NCI-H82 treated with DMSO at 0.1 percent for 48 hours (cell line): ENCODE results near the gene PCSK5.
A peak's percentile ranks its signal among the peaks of the same experiment; 100 is the strongest.

Experiments used
- DNase-seq: peaks from one replicate; lab custom pipeline; 2025; ENCODE audit not compliant: unreplicated experiment; lab: John Stamatoyannopoulos, UW

Gene PCSK5

GRCh38 chr9:76176171-76176570 lies 285.7 kb downstream of the PCSK5 start:
- no peak for DNase-seq

DNA sequence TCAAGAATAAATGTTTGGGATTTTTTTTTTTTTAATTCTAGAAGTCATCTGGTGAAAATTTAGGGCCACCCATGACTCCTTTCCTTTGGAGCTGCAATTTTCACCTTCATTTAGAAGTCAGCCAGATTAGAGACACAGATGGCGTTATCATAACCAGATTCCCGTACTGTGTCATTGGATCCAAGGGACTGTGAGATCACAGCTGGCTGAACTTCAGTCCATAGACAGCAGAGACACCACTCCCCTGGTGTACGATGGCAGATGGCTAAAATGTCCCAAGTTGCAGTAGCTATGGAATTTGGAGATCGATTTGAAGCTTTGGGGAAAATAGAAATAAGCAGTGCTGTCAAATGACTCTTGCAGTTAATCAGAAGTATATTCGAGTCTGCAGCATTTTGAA lies 287.5 kb downstream of the PCSK5 start:
- peak; percentile 67 for DNase-seq

- no peak for DNase-seq
Observed at GRCh38 chr9:76180541-76180940, 290.1 kb downstream of the PCSK5 start.

DNA sequence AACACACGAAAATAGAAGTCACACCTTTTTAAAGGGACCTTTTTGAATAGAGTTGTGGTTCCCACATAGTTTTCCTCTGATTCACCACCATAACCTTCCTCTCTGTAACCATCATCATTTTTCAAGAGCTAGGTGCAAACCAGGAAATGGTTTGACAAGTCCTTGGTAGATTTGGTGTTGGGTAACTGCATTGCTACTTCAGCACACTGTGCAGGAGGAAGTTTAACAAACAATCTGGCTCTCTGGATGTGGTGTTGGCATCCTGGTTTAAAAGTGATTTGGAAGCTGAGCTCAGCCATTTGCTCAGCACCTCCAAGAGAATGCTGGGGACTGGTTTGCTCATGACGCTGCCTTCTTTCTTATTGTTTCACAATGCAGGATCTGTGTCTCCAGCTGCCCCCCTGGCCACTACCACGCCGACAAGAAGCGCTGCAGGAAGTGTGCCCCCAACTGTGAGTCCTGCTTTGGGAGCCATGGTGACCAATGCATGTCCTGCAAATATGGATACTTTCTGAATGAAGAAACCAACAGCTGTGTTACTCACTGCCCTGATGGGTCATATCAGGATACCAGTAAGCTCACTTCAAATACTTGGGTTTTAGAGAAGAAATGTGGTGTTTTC lies 290.7 kb downstream of the PCSK5 start:
- no peak for DNase-seq

- DNase-seq, result no peak
Observed at GRCh38 chr9:76181781-76182180, 291.3 kb downstream of the PCSK5 start.

DNA sequence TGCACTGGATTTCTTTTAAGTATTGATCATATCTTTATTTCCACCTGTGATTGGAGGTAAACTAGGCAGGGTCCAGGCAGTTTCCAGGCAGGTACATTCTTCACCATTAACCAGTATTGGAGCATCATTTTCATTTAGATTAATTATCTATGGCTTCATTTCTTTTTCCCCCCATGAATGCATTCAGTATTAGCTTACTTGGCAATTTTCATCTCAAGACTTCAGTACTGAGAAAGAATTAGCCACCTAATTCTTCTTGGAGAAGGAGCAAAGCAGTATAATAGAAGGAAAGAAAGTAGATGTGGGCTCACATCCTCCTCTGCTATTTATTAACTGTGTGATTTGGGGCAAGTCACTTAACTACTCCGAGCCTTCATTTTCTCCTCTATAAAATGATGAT lies 295.0 kb downstream of the PCSK5 start:
- no peak for DNase-seq

DNA sequence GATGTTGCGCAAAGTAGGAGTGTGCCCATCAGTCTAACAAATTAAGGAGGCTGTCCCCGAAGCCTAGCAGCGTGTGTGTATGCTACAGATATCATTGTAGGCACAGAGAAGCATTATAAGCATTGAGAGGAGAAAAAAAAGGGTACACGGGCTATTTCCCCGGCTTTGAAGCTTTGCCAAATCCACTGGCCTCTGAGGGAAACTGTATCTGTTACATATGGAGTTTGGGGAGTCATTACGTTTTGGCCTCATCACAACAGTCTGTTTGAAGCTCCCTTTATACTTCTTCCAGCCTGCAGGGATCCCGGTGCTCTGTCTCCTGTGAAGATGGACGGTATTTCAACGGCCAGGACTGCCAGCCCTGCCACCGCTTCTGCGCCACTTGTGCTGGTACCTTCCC lies 297.8 kb downstream of the PCSK5 start:
- DNase-seq, result no peak

GRCh38 chr9:76188905-76189304 lies 298.4 kb downstream of the PCSK5 start:
- no peak for DNase-seq

- DNase-seq, result no peak
Observed at GRCh38 chr9:76191493-76191892, 301.0 kb downstream of the PCSK5 start.

DNA sequence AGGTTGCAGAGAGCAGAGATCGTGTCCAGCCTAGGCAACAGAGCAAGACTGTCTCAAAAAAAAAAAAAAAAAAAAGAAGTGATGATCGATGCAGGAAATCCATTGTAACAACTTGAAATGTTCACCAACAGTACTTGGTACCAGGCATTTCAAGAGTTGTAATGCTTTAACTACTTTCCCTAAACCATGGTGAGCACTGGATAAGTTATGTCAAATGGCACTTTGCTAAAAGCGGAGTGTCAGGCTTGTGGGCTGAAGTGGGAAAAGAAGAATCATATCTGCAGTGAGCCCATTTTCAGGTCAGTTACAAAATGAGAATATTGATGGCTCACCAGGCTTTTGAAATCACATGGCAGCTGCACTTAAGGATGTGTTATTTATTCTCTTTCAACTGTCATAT lies 301.5 kb downstream of the PCSK5 start:
- no peak for DNase-seq

- DNase-seq, result no peak
Observed at GRCh38 chr9:76194896-76195295, 304.4 kb downstream of the PCSK5 start.

GRCh38 chr9:76198336-76198735 lies 307.9 kb downstream of the PCSK5 start:
- DNase-seq, result no peak

DNA sequence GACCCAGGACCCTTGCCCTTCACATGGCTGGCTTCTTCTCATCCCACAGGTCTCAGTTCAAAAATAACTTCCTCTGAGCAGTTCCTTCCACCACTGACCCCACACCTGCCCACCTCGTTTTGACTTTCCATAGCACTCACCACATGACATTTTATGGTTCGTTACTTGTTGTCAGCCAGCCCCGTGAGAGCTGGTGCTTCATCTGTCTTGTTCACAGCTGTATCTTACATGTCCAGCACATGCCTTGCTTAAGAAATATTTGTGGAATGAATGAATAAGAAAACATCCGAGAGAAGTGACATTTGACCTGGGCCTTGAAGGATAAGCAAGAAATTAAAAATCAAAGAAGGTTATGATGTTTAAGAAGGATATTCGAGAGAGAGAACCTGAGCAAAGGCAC lies 309.8 kb downstream of the PCSK5 start:
- DNase-seq, result no peak

DNA sequence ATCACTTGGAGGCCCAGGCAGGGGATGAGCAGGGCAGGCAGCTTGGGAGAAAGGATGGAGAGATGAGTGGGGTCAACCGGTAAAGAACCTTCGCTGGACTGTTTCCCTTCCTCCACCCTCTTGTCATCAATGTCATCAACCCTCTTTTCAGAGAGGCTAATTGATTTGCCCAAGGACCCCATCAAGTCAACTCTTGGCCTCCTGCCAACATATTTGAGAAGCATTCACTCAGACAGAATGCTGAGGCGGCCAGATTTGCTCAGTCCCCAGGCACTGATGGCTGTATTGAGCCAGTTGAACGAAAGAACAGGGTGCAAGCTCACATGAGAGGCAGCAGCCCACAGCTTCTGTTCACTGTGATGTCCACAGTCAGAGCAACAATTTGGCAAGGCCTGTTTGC lies 310.3 kb downstream of the PCSK5 start:
- DNase-seq, result no peak

DNA sequence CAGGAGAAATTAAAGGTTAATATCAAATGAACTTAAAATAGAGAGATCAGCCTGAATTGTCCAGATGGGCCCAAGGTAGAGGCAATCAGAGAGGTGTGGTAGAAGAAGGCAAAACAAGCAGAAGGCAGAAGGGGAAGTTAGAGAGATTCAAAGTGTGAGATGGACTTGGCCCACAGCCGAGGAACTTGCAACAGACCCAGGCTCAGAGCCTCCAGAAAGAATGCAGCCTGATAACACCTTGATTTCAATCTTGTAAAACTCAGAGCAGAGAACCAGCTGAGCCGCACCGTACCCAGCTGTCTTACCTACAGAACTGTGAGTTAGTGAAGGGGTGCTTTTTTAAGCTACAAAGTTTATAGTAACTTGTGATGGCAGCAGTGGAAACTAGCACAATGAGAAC lies 312.9 kb downstream of the PCSK5 start:
- no peak for DNase-seq

DNA sequence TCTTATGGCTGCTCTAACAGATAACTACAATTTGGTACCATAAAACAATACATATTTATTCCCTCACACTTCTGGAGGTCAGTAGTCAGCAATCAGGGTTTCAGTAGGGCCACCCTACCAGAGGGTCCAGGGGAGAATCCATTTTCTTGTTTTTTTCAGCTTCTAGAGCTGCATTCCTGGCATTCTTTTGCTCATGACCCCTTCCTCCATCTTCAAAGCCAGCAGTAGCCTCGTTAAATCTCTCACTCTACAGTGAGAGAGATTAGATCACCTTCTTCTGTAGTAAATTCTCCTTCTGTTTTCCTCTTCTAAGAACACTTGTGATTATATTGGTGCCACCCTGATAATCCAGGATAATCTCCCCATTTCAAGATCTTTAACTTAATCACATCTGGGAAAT lies 316.3 kb downstream of the PCSK5 start:
- peak; percentile 87 for DNase-seq

DNA sequence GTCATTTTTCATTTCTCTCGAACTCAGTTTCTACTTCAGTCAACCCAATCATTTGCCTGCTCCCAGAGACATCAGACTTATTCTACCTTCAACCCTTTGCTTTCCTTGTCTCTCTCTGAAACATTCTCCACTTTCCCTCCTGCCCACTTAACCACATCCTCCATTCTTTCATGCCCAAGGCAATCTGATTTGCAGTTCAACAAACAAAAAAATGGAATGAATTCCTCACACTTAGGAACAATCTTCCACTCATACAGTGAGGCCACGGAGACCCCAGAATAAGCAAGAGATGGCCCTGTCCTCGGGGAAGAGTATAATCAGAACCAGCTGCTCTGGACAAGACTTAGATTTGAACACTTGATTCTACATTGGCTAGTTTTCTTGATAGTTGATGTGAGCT lies 323.3 kb downstream of the PCSK5 start:
- no peak for DNase-seq

DNA sequence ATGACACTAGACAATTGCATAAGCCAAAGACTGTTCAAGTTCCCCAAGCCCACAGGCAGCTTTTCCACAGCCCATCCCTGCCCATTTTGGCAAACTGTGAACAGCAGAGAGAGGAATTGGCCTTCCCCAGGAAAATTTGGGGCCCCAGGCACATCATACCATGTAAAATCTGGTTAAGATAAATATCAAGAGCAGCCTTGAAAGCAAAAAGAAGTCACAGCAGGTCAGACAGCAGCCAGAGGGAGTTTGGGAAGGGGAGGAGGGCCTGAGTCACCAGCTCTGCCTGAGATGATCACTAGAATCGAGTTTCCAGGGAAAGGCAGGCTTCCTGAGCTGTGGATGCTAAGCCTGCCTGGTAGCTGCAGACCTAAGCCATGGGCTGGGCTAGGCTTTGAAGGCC lies 324.6 kb downstream of the PCSK5 start:
- no peak for DNase-seq

DNA sequence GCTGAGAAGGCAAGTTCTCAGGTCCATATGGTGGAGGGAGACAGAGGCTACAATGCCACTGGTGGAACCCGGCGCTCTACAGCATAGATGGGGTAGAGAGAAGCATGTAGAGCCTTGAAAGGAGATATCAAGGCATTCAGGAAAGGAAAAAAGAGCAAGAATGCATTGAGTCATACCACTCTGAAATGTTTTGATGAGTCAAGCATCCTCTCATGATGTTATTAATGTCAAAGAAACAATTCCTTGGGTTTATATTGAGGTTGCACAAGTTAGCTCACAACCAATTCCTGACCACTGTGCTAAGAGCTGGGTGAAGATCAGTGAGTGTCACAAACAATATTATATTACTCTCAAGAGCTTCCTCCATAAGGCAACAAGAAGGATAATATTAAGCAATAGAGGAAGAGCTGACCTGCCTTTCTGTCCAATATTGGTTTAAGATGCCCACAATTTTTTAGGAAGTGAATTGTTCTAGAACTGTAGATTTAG lies 325.7 kb downstream of the PCSK5 start:
- no peak for DNase-seq

DNA sequence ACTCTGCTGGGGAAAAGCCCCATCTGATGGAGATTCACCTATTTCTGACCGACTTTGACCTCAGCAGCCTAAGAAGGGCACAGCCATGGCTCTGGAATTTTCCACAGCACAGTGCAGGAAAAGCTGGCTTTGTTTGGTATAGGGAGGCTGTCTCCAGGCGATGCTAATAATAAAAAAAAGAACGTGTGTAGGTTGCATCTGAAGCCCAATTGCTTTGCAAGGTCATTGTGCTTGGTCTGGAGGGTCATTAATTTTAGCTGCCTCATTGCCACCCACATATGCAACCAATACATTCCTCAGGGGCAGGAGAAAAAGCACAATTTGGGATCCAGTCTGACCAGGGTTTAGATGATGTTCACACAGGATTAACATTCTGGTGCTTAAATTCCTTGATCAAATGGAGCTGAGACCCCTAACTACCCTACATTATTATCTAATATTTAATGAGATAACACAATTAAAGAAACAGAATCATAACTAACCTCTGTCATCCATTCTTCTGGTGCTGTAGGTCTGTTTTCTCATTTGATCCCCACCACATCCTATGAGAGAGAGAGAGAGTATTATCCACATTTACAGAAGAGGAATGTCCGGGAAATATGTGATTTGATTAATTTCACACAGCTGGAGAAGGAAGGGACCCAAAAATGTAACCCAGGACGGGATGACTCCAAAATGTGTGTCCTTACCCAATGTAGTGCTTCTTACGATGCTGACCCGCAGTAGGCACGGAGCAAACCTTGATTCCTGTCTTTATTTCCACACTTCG lies 327.8 kb downstream of the PCSK5 start:
- no peak for DNase-seq

GRCh38 chr9:76218886-76219445 lies 328.5 kb downstream of the PCSK5 start:
- DNase-seq, result no peak

DNA sequence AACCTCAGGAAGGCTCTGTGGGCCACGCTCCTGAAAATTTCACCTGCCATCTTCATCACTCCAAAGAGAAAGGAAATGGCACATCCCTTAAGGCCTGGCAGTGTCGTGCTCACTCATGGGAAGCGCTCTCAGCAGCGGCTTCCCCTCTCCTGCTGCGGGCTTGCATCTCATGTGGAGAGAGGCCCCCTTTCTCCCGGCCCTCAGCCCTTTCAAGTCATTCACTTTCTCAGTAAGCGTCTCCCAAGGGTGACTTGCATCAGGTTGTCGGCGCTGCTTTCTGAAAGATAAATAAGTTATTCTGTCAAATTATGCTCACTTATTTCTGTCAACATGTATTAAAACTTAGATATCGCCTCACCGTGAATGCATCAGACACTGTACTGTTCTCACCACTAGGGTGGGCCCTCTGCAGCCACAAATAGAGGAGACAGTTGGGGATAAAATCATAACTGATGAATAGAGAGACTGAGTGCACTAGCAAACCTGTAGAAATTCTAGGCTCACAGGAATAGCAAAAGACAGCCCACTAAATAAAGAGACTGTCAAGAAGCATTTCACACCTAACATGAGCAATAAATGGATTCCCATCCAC lies 329.2 kb downstream of the PCSK5 start:
- no peak for DNase-seq
